Suprapubic skin (tissue), 4 donors: ENCODE results near the gene SHISA4. TPM values are rescaled to one million over a fixed set of nuclear protein-coding genes. Genes with fewer than 3 reads are reported as not detected.

Source experiments
- DNase-seq, 2 donors: peaks; one replicate each; pipeline ENCODE4 v3.0.0-alpha.2; 2019; ENCODE audit warnings: low spot score in 2 of 2
- H3K27ac ChIP-seq: fragments of 200-600 bp; sonication (generic); one replicate; pipeline ENCODE4 v1.5.1; 2019
- H3K27me3 ChIP-seq: fragments of 200-600 bp; sonication (generic); one replicate; pipeline ENCODE4 v1.5.1; 2019
- H3K36me3 ChIP-seq: fragments of 200-600 bp; sonication (generic); one replicate; pipeline ENCODE4 v1.5.1; 2019
- H3K4me1 ChIP-seq: fragments of 200-600 bp; sonication (generic); one replicate; pipeline ENCODE4 v1.5.1; 2019
- H3K4me3 ChIP-seq: fragments of 200-600 bp; sonication (generic); one replicate; pipeline ENCODE4 v1.5.1; 2019; ENCODE audit warnings: mild to moderate bottlenecking
- H3K9me3 ChIP-seq: fragments of 200-600 bp; sonication (generic); one replicate; pipeline ENCODE4 v1.5.1; 2019
- CTCF ChIP-seq, 2 donors: fragments of 200-600 bp in 1 of 2; fragments of 450-650 bp in 1 of 2; sonication (generic) in 1 of 2; IDR thresholded peaks; one replicate each; pipeline ENCODE4 v1.5.1; 2016 to 2019; ENCODE audit warnings: antibody characterized with exemption in 2 of 2, mild to moderate bottlenecking in 1 of 2, moderate library complexity in 1 of 2
- EP300 ChIP-seq: sonication (generic); formaldehyde crosslinking; IDR thresholded peaks from one replicate; pipeline ENCODE4 v1.6.1; 2017; ENCODE audit warnings: antibody characterized with exemption
- POLR2A ChIP-seq, 2 donors: fragments of 450-650 bp; IDR thresholded peaks; one replicate each; pipeline ENCODE4 v1.6.1; 2017; ENCODE audit warnings: antibody characterized with exemption in 2 of 2, mild to moderate bottlenecking in 2 of 2, moderate library complexity in 2 of 2
- POLR2AphosphoS5 ChIP-seq, 3 donors: sonication (generic); formaldehyde crosslinking; IDR thresholded peaks; one replicate each; pipeline ENCODE4 v1.6.1; 2017; ENCODE audit warnings: antibody characterized with exemption in 3 of 3
- WGBS: methylation state at CpG from one replicate; pipeline ENCODE4 v1.1.5; 2018; 5-methylcytosine and 5-hydroxymethylcytosine counted together
- total RNA-seq, 4 donors: library from RNA; depleted of rRNA; stranded (reverse); fragments of >200 nt; gene quantifications; one replicate each; pipeline ENCODE4 v1.1.0, GENCODE V29; 2016

Gene SHISA4
- total RNA-seq, 4 donors from 2014 or later: 5.3 to 19.4 (median 6.7) TPM

GRCh38 chr1:201925301-201925567 lies 36.5 kb downstream of the SHISA4 start:
- 81% methylated on average over 2 of the region's 2 CpGs for WGBS
- no peaks in the 10 kb centered on the region for H3K4me1 ChIP-seq
- TF ChIP-seq POLR2A (IDR thresholded peaks at IDR 0.05) (no peak), EP300 (no peak), POLR2AphosphoS5 (IDR thresholded peaks at IDR 0.05) (no peak), CTCF (IDR thresholded peaks at IDR 0.05) (no peak)
- H3K27me3 ChIP-seq: no peaks in the 10 kb centered on the region
- DNase-seq: no peak
- no peak overlapping the region for H3K27ac ChIP-seq
- no peaks in the 10 kb centered on the region for H3K9me3 ChIP-seq
- H3K36me3 ChIP-seq: no peaks in the 10 kb centered on the region
- H3K4me3 ChIP-seq: no peak overlapping the region

GRCh38 chr1:201925981-201926645 lies 37.4 kb downstream of the SHISA4 start:
- no peak for DNase-seq
- Histone ChIP-seq H3K4me1 (no peaks in the 10 kb centered on the region), H3K27me3 (no peaks in the 10 kb centered on the region), H3K27ac (no peak overlapping the region), H3K9me3 (no peaks in the 10 kb centered on the region), H3K4me3 (no peak overlapping the region), H3K36me3 (no peaks in the 10 kb centered on the region)
- TF ChIP-seq POLR2AphosphoS5 (IDR thresholded peaks at IDR 0.05) (no peak), EP300 (no peak), POLR2A (IDR thresholded peaks at IDR 0.05) (no peak), CTCF (IDR thresholded peaks at IDR 0.05) (no peak)
- WGBS: 81% methylated on average over 5 of the region's 5 CpGs

- no peak for TF ChIP-seq CTCF (IDR thresholded peaks at IDR 0.05)
- no peak for TF ChIP-seq POLR2AphosphoS5 (IDR thresholded peaks at IDR 0.05)
- TF ChIP-seq EP300: no peak
- no peak for TF ChIP-seq POLR2A (IDR thresholded peaks at IDR 0.05)
- Histone ChIP-seq H3K27ac (no peak overlapping the region), H3K4me3 (no peak overlapping the region), H3K4me1 (no peaks in the 10 kb centered on the region), H3K36me3 (no peaks in the 10 kb centered on the region), H3K27me3 (no peaks in the 10 kb centered on the region), H3K9me3 (no peaks in the 10 kb centered on the region)
- no peak for DNase-seq
- WGBS: 79% methylated on average over 3 of the region's 3 CpGs
Observed at GRCh38 chr1:201928266-201928665, 39.6 kb downstream of the SHISA4 start.

- TF ChIP-seq POLR2A (IDR thresholded peaks at IDR 0.05): no peak
- TF ChIP-seq CTCF (IDR thresholded peaks at IDR 0.05): no peak
- no peak for TF ChIP-seq POLR2AphosphoS5 (IDR thresholded peaks at IDR 0.05)
- TF ChIP-seq EP300: no peak
- Histone ChIP-seq H3K4me3 (no peak overlapping the region), H3K36me3 (no peaks in the 10 kb centered on the region), H3K9me3 (no peaks in the 10 kb centered on the region), H3K27me3 (no peaks in the 10 kb centered on the region), H3K27ac (no peak overlapping the region), H3K4me1 (no peaks in the 10 kb centered on the region)
- DNase-seq: no peak
- WGBS: 81% methylated on average over 4 of the region's 4 CpGs
Observed at GRCh38 chr1:201930137-201930536, 41.4 kb downstream of the SHISA4 start.

GRCh38 chr1:201930803-201931202 lies 42.1 kb downstream of the SHISA4 start:
- Histone ChIP-seq H3K27me3 (no peaks in the 10 kb centered on the region), H3K9me3 (no peaks in the 10 kb centered on the region), H3K27ac (no peak overlapping the region), H3K36me3 (no peaks in the 10 kb centered on the region), H3K4me1 (no peaks in the 10 kb centered on the region), H3K4me3 (no peak overlapping the region)
- no peak for TF ChIP-seq POLR2A (IDR thresholded peaks at IDR 0.05)
- no peak for TF ChIP-seq POLR2AphosphoS5 (IDR thresholded peaks at IDR 0.05)
- TF ChIP-seq CTCF (IDR thresholded peaks at IDR 0.05): no peak
- TF ChIP-seq EP300: no peak
- WGBS: 79% methylated on average over 5 of the region's 5 CpGs
- DNase-seq: no peak
